ENCODE results near the gene PDAP1.

- TF ChIP-seq MAZ (IDR thresholded peaks at IDR 0.05; ENCODE audit: borderline replicate concordance, low read depth, low read length) (no peak), MAZ (CRISPR knock-in tag; IDR thresholded peaks at IDR 0.05; ENCODE audit: low read depth) (no peak), CTCF (CRISPR knock-in tag; IDR thresholded peaks at IDR 0.05) (no peak), MXI1 (IDR thresholded peaks at IDR 0.05; ENCODE audit: borderline replicate concordance, low read depth, low read length) (no peak), ZSCAN12 (CRISPR knock-in tag; IDR thresholded peaks at IDR 0.05) (no peak), JUND (CRISPR knock-in tag; IDR thresholded peaks at IDR 0.05) (no peak), ZNF30 (CRISPR knock-in tag; IDR thresholded peaks at IDR 0.05) (no peak), NBN (conservative IDR thresholded peaks at IDR 0.05) (no peak)
Measured at GRCh38 chr7:99420986-99421385, 12.6 kb upstream of the PDAP1 start.
